GM21529 (cell line): ENCODE measurements around the gene SCAMP3.
"Not testable (repeated sequence)": the region's sequence is repeated elsewhere in the genome, so short reads cannot be mapped to it uniquely, and the experiment has no call there.

Source experiments
- ATAC-seq: cut with Tn5 transposase; IDR thresholded peaks from one replicate; pipeline ENCODE4 v1.9.1; 2021; ENCODE audit not compliant: unreplicated experiment

The SCAMP3 gene

GRCh38 chr1:155232001-155232978 is 29.9 kb downstream of the SCAMP3 start:
- not testable (repeated sequence) for ATAC-seq

GRCh38 chr1:155231302-155231701 is 30.9 kb downstream of the SCAMP3 start:
- ATAC-seq, result not testable (repeated sequence)

- no peak for ATAC-seq
Measured at GRCh38 chr1:155228096-155228427, 34.1 kb downstream of the SCAMP3 start.

- peak; percentile 84 for ATAC-seq
Measured at GRCh38 chr1:155227261-155228095, 34.7 kb downstream of the SCAMP3 start.

GRCh38 chr1:155226910-155227260 is 35.3 kb downstream of the SCAMP3 start:
- peak; percentile 27 for ATAC-seq

- ATAC-seq, result peak; percentile 38
Measured at GRCh38 chr1:155226188-155226909, 35.8 kb downstream of the SCAMP3 start.

- not testable (repeated sequence) for ATAC-seq
Measured at GRCh38 chr1:155225404-155225759, 36.8 kb downstream of the SCAMP3 start.

GRCh38 chr1:155223047-155223446 is 39.1 kb downstream of the SCAMP3 start:
- no peak for ATAC-seq

GRCh38 chr1:155220211-155220965 is 41.8 kb downstream of the SCAMP3 start:
- ATAC-seq, result not testable (repeated sequence)

- no peak for ATAC-seq
Measured at GRCh38 chr1:155219592-155220031, 42.5 kb downstream of the SCAMP3 start.

GRCh38 chr1:155218854-155219591 is 43.1 kb downstream of the SCAMP3 start:
- ATAC-seq, result no peak

- not testable (repeated sequence) for ATAC-seq
Measured at GRCh38 chr1:155214702-155215101, 47.5 kb downstream of the SCAMP3 start.

- not testable (repeated sequence) for ATAC-seq
Measured at GRCh38 chr1:155212051-155212440, 50.1 kb downstream of the SCAMP3 start.

- ATAC-seq, result not testable (repeated sequence)
Measured at GRCh38 chr1:155211381-155212050, 50.6 kb downstream of the SCAMP3 start.

- no peak for ATAC-seq
Measured at GRCh38 chr1:155210314-155211104, 51.7 kb downstream of the SCAMP3 start.

GRCh38 chr1:155209312-155209721 is 52.8 kb downstream of the SCAMP3 start:
- ATAC-seq, result no peak

GRCh38 chr1:155208541-155209311 is 53.4 kb downstream of the SCAMP3 start, which contains the start of gene MTX1:
Gene MTX1, plus strand, starts transcription at chr1:155208695. Its CDS starts 110 bp downstream, at chr1:155208805.
- ATAC-seq, result peak; percentile 77
